H9 (cell line): ENCODE results near the gene FLT3LG. TPM values are rescaled to one million over a fixed set of nuclear protein-coding genes. Genes with fewer than 3 reads are reported as not detected.

Source experiments
- DNase-seq: peaks from one replicate; pipeline ENCODE4 v3.0.0-alpha.2; 2017
- H2AFZ ChIP-seq: one replicate; pipeline ENCODE4 v1.6.1; 2013; ENCODE audit warnings: mild to moderate bottlenecking, low read length, control low read depth, moderate library complexity
- H2AK5ac ChIP-seq: 2 replicates; pipeline ENCODE4 v1.6.1; 2013; ENCODE audit warnings: low read length, control low read depth, mixed read lengths; ENCODE audit not compliant: insufficient read length
- H2BK120ac ChIP-seq: one replicate; pipeline ENCODE4 v1.6.1; 2013; ENCODE audit warnings: low read depth, mild to moderate bottlenecking, low read length, control low read depth, inconsistent platforms; ENCODE audit not compliant: poor library complexity, severe bottlenecking
- H2BK12ac ChIP-seq: 2 replicates; pipeline ENCODE4 v1.6.1; 2013; ENCODE audit warnings: low read length, control low read depth, mixed read lengths, low read depth; ENCODE audit not compliant: insufficient read length
- H2BK15ac ChIP-seq: 2 replicates; pipeline ENCODE4 v1.6.1; 2013; ENCODE audit warnings: low read depth, low read length, control low read depth
- H2BK20ac ChIP-seq: one replicate; pipeline ENCODE4 v1.6.1; 2013; ENCODE audit warnings: low read depth, mild to moderate bottlenecking, low read length, control low read depth, inconsistent platforms; ENCODE audit not compliant: poor library complexity, severe bottlenecking
- H2BK5ac ChIP-seq: 2 replicates; pipeline ENCODE4 v1.6.1; 2013; ENCODE audit warnings: low read length, control low read depth, mixed read lengths; ENCODE audit not compliant: insufficient read length
- H3K14ac ChIP-seq: 2 replicates; pipeline ENCODE4 v1.6.1; 2013; ENCODE audit warnings: low read length, control low read depth; ENCODE audit not compliant: insufficient read depth
- H3K18ac ChIP-seq: 2 replicates; pipeline ENCODE4 v1.6.1; 2013; ENCODE audit warnings: low read depth, mild to moderate bottlenecking, mixed read lengths, low read length, control low read depth; ENCODE audit not compliant: insufficient read length
- H3K23ac ChIP-seq: 2 replicates; pipeline ENCODE4 v1.6.1; 2013; ENCODE audit warnings: low read length, control low read depth, mixed read lengths, low read depth; ENCODE audit not compliant: insufficient read length
- H3K23me2 ChIP-seq: 2 replicates; pipeline ENCODE4 v1.6.1; 2013; ENCODE audit warnings: low read depth, mild to moderate bottlenecking, mixed read lengths, low read length, control low read depth; ENCODE audit not compliant: insufficient read length, poor library complexity, severe bottlenecking
- H3K27ac ChIP-seq: 2 replicates; pipeline ENCODE4 v1.5.1; 2013; ENCODE audit warnings: low read length, control low read depth, mixed read lengths, low read depth; ENCODE audit not compliant: insufficient read length
- H3K27me3 ChIP-seq: 2 replicates; pipeline ENCODE4 v1.6.1; 2013; ENCODE audit warnings: low read length, control low read depth, inconsistent platforms; ENCODE audit not compliant: insufficient read depth
- H3K4ac ChIP-seq: 2 replicates; pipeline ENCODE4 v1.6.1; 2013; ENCODE audit warnings: low read depth, mild to moderate bottlenecking, control low read depth, inconsistent platforms, low read length, moderate library complexity
- H3K4me1 ChIP-seq: 2 replicates; pipeline ENCODE4 v1.6.1; 2013; ENCODE audit warnings: low read length, control low read depth, inconsistent platforms; ENCODE audit not compliant: insufficient read depth
- H3K4me2 ChIP-seq: 2 replicates; pipeline ENCODE4 v1.6.1; 2013; ENCODE audit warnings: low read length, control low read depth, mixed read lengths; ENCODE audit not compliant: insufficient read length, insufficient read depth
- H3K56ac ChIP-seq: 2 replicates; pipeline ENCODE4 v1.6.1; 2013; ENCODE audit warnings: low read depth, mild to moderate bottlenecking, mixed read lengths, low read length, control low read depth; ENCODE audit not compliant: insufficient read length
- H3K79me1 ChIP-seq: 2 replicates; pipeline ENCODE4 v1.6.1; 2013; ENCODE audit warnings: low read depth, mild to moderate bottlenecking, moderate library complexity, low read length, control low read depth, inconsistent platforms; ENCODE audit not compliant: insufficient read depth, poor library complexity, severe bottlenecking
- H3K79me2 ChIP-seq: 2 replicates; pipeline ENCODE4 v1.6.1; 2013; ENCODE audit warnings: low read length, control low read depth, inconsistent platforms; ENCODE audit not compliant: insufficient read depth
- H3K9ac ChIP-seq: 2 replicates; pipeline ENCODE4 v1.6.1; 2013; ENCODE audit warnings: low read length, control low read depth, mixed read lengths; ENCODE audit not compliant: insufficient read length; ENCODE audit errors: extremely low read depth
- H3K9me3 ChIP-seq: one replicate; pipeline ENCODE4 v1.6.1; 2013; ENCODE audit warnings: low read depth, low read length, inconsistent platforms; ENCODE audit not compliant: control insufficient read depth
- H3T11ph ChIP-seq: one replicate; pipeline ENCODE4 v1.6.1; 2013; ENCODE audit warnings: mild to moderate bottlenecking, low read length, control low read depth, inconsistent platforms
- H4K20me1 ChIP-seq: one replicate; pipeline ENCODE4 v1.6.1; 2013; ENCODE audit not compliant: control insufficient read depth, insufficient read length, insufficient read depth
- H4K5ac ChIP-seq: 2 replicates; pipeline ENCODE4 v1.6.1; 2013; ENCODE audit warnings: low read depth, mild to moderate bottlenecking, mixed read lengths, low read length, control low read depth; ENCODE audit not compliant: insufficient read length
- H4K8ac ChIP-seq: replicated peaks from 2 replicates; pipeline ENCODE4 v1.6.1; 2013; ENCODE audit warnings: low read length, control low read depth, mixed read lengths, low read depth; ENCODE audit not compliant: insufficient read length
- H4K91ac ChIP-seq: 2 replicates; pipeline ENCODE4 v1.6.1; 2013; ENCODE audit warnings: low read depth, mild to moderate bottlenecking, moderate library complexity, mixed read lengths, low read length, control low read depth; ENCODE audit not compliant: insufficient read length
- H3K27ac Mint-ChIP-seq, 3 experiments: 2 replicates in 2 of 3; 3 replicates in 1 of 3; pipeline ENCODE4 v1.8.0; 2020 to 2021; ENCODE audit warnings: mixed read lengths in 3 of 3, mild to moderate bottlenecking in 1 of 3, moderate library complexity in 1 of 3
- H3K27me3 Mint-ChIP-seq: 2 replicates; pipeline ENCODE4 v1.8.0; 2021; ENCODE audit warnings: low read depth, mild to moderate bottlenecking, moderate library complexity, mixed read lengths
- H3K36me3 Mint-ChIP-seq, 3 experiments: 2 replicates in 2 of 3; 3 replicates in 1 of 3; pipeline ENCODE4 v1.8.0; 2020 to 2021; ENCODE audit warnings: low read depth in 3 of 3, mixed read lengths in 3 of 3; ENCODE audit not compliant: insufficient read depth in 1 of 3
- H3K4me1 Mint-ChIP-seq, 2 experiments: 2 replicates each; pipeline ENCODE4 v1.8.0; 2020; ENCODE audit warnings: mixed read lengths in 2 of 2
- H3K4me3 Mint-ChIP-seq, 2 experiments: 2 replicates in 1 of 2; 3 replicates in 1 of 2; pipeline ENCODE4 v1.8.0; 2020 to 2021; ENCODE audit warnings: mild to moderate bottlenecking in 2 of 2, mixed read lengths in 2 of 2, moderate library complexity in 1 of 2
- H3K9me3 Mint-ChIP-seq, 2 experiments: 2 replicates in 1 of 2; 3 replicates in 1 of 2; pipeline ENCODE4 v1.8.0; 2020; ENCODE audit warnings: mild to moderate bottlenecking in 2 of 2, mixed read lengths in 2 of 2, moderate library complexity in 1 of 2
- CTCF ChIP-seq: fragments of 200-600 bp; sonication (generic); conservative IDR thresholded peaks from 3 replicates; pipeline ENCODE4 v1.8.0; 2021; ENCODE audit warnings: antibody characterized with exemption, mild to moderate bottlenecking
- WGBS: extraction: QIAGEN DNeasy Blood & Tissue Kit; methylation state at CpG from one replicate; pipeline ENCODE4 v1.1.7; 2013; ENCODE audit warnings: missing lambda C conversion rate, low lambda C conversion rate, mixed read lengths; ENCODE audit not compliant: insufficient read length; ENCODE audit errors: extremely low coverage; 5-methylcytosine and 5-hydroxymethylcytosine counted together
- total RNA-seq: library from RNA; stranded (reverse); gene quantifications from 2 replicates; pipeline ENCODE4 v1.2.1, GENCODE V29; 2021

Gene FLT3LG
- total RNA-seq, 1 experiment from 2014 or later, result 2.1 TPM

- Histone ChIP-seq H3K4me2 (no peak overlapping the region), H3K9ac (no peak overlapping the region), H4K8ac (no peak overlapping the region), H2BK5ac (no peak overlapping the region), H3K27me3 (no peaks in the 10 kb centered on the region), H4K20me1 (no peaks in the 10 kb centered on the region), H2BK120ac (no peak overlapping the region), H3K4me1 (no peaks in the 10 kb centered on the region), H2BK12ac (no peak overlapping the region), H3K23ac (no peak overlapping the region), H3K56ac (no peak overlapping the region), H3K18ac (no peak overlapping the region), H3K23me2 (peaks cover 17% of the 10 kb centered on the region), H2AFZ (no peak overlapping the region), H3K4ac (no peak overlapping the region), H3T11ph (no peak overlapping the region), H3K79me1 (peaks cover 4% of the 10 kb centered on the region), H3K9me3 (no peaks in the 10 kb centered on the region), H4K5ac (no peak overlapping the region), H3K79me2 (peaks cover 21% of the 10 kb centered on the region), H3K14ac (no peak overlapping the region), H2AK5ac (no peak overlapping the region), H2BK15ac (no peak overlapping the region), H3K27ac (no peak overlapping the region), H2BK20ac (no peak overlapping the region), H4K91ac (no peak overlapping the region)
- peaks cover 11% of the 10 kb centered on the region; the same call in 1 of the 2 replicates for H3K27me3 Mint-ChIP-seq
- peaks cover 61 to 66% (median 62%) of the 10 kb centered on the region in 3 experiments for H3K36me3 Mint-ChIP-seq
- peak overlapping the region in 1 of 2 experiments; percentile 55; a peak in 1 of 5 replicates for H3K4me3 Mint-ChIP-seq
- TF ChIP-seq CTCF, result no peak
- no CpG with 5 or more reads among the region's 7 CpGs for WGBS
- peaks cover 13 to 21% of the 10 kb centered on the region in 2 experiments for H3K4me1 Mint-ChIP-seq
- DNase-seq, result no peak
- H3K27ac Mint-ChIP-seq, result peak overlapping the region; percentile 75 to 96 (median 77); a peak in 4 of 7 replicates
- peaks cover 14 to 15% of the 10 kb centered on the region in 2 experiments; a peak in 4 of 5 replicates for H3K9me3 Mint-ChIP-seq
Observed at GRCh38 chr19:49491804-49492572, 18.0 kb downstream of the FLT3LG start.
